Chondrocyte (in vitro differentiated cells): ENCODE measurements around the gene PRPF40A. TPM values are rescaled to one million over a fixed set of nuclear protein-coding genes. Genes with fewer than 3 reads are reported as not detected.
A peak's percentile ranks its signal among the peaks of the same experiment; 100 is the strongest.

Experiments used
- DNase-seq: peaks from one replicate; pipeline ENCODE4 v3.0.0; 2021; ENCODE audit warnings: mixed read lengths, low spot score
- H3K27ac Mint-ChIP-seq: one replicate; pipeline ENCODE4 v1.8.0; 2021; ENCODE audit warnings: mild to moderate bottlenecking, moderate library complexity, mixed read lengths; ENCODE audit not compliant: unreplicated experiment
- H3K27me3 Mint-ChIP-seq: 2 replicates; pipeline ENCODE4 v1.8.0; 2021; ENCODE audit warnings: low read depth, mixed read lengths
- H3K36me3 Mint-ChIP-seq: 2 replicates; pipeline ENCODE4 v1.8.0; 2021; ENCODE audit warnings: low read depth, mixed read lengths
- H3K4me1 Mint-ChIP-seq: 2 replicates; pipeline ENCODE4 v1.8.0; 2021; ENCODE audit warnings: low read depth, mild to moderate bottlenecking, mixed read lengths
- H3K4me3 Mint-ChIP-seq: one replicate; pipeline ENCODE4 v1.8.0; 2021; ENCODE audit warnings: mild to moderate bottlenecking, moderate library complexity, mixed read lengths; ENCODE audit not compliant: unreplicated experiment
- H3K9me3 Mint-ChIP-seq: 2 replicates; pipeline ENCODE4 v1.8.0; 2021; ENCODE audit warnings: low read depth, mixed read lengths
- total RNA-seq: library from RNA; stranded (reverse); gene quantifications from 3 replicates; pipeline ENCODE4 v1.2.1, GENCODE V29; 2021
- TF ChIP-seq, protein P1 (sequence below): fragments of 200-600 bp; sonication (generic); IDR thresholded peaks from 2 replicates; pipeline ENCODE4 v1.5.0; 2021; ENCODE audit warnings: antibody characterized with exemption, mild to moderate bottlenecking, moderate library complexity

PRPF40A gene
- total RNA-seq, 1 donor from 2014 or later: 67.6 TPM

DNA sequence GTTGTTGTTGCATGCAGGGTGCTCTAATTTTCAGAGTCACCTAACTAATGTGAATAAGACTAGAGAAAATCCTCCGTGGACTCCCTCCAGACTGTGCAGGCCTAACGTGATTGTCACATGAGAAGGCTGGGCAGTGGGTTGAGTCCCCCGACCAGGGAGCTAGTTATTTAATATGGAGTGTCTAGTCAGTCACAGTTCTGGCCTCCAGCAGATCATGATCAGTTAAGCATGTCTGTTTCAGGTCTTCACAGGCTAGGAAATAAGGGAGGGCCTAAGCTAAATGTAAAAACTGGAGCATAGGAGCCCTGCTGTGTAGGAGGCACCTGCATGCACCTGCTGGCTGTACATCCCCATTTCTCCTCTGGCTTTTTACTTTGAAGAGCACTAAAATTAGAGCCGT is 86.8 kb downstream of the PRPF40A start:
- no peak overlapping the region for H3K27ac Mint-ChIP-seq
- H3K27me3 Mint-ChIP-seq: no peaks in the 10 kb centered on the region
- H3K4me3 Mint-ChIP-seq: no peak overlapping the region
- peaks cover 7% of the 10 kb centered on the region for H3K4me1 Mint-ChIP-seq
- DNase-seq: no peak
- peaks cover 10% of the 10 kb centered on the region for H3K36me3 Mint-ChIP-seq
- no peaks in the 10 kb centered on the region for H3K9me3 Mint-ChIP-seq
- TF ChIP-seq, protein P1, sequence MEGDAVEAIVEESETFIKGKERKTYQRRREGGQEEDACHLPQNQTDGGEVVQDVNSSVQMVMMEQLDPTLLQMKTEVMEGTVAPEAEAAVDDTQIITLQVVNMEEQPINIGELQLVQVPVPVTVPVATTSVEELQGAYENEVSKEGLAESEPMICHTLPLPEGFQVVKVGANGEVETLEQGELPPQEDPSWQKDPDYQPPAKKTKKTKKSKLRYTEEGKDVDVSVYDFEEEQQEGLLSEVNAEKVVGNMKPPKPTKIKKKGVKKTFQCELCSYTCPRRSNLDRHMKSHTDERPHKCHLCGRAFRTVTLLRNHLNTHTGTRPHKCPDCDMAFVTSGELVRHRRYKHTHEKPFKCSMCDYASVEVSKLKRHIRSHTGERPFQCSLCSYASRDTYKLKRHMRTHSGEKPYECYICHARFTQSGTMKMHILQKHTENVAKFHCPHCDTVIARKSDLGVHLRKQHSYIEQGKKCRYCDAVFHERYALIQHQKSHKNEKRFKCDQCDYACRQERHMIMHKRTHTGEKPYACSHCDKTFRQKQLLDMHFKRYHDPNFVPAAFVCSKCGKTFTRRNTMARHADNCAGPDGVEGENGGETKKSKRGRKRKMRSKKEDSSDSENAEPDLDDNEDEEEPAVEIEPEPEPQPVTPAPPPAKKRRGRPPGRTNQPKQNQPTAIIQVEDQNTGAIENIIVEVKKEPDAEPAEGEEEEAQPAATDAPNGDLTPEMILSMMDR: no peak

DNA sequence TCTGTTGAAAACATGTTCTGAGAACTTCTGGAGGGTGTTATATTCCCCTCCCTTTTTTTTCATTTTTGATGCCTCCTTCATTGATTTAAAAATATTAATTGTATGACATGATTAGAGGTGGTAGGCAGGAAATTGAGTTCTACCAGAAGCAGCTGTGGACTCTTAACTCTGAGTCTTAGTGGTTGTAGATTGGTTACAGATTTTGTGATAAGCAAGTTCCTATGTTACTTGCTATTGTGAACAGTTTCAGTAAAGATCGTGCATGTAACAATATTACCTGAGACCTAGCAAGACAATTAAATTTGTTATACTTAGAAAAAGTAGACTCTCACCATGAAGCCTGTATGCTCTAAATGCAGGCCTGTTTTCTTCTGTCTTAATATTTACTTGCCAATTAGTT is 88.1 kb downstream of the PRPF40A start:
- TF ChIP-seq, protein P1: no peak
- H3K4me1 Mint-ChIP-seq: peaks cover 7% of the 10 kb centered on the region
- DNase-seq: no peak
- H3K36me3 Mint-ChIP-seq: peaks cover 10% of the 10 kb centered on the region
- H3K27me3 Mint-ChIP-seq: no peaks in the 10 kb centered on the region
- H3K9me3 Mint-ChIP-seq: no peaks in the 10 kb centered on the region
- no peak overlapping the region for H3K27ac Mint-ChIP-seq
- H3K4me3 Mint-ChIP-seq: no peak overlapping the region

DNA sequence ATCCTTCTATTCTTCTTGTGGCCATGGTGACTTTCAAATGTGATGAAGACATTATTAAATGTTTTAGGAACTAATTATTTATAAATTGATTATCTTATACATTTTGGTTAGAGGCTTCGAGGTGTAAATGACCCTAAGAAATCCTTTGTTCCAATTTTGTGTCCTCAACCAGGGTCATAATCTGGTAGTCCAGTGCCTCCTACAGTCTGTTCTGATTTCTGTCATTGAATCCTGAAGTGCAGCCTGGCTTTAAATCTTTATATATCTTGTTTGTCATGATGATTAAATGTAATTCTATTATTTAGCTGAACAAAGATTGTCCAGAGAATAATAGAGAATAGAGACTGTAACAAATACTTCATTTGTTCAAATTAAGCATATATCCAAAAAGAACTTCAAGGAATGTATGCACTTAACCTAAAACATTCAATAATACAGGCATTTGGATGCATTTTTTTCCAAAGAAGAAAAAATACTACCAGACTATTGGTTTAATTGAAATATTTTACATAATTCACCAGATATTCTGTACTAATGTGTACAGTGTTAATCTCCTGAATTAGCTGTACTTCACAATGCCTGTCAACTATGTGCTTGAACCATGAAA is 89.8 kb downstream of the PRPF40A start:
- TF ChIP-seq, protein P1: peak; percentile 98
- H3K27me3 Mint-ChIP-seq: no peaks in the 10 kb centered on the region
- no peak for DNase-seq
- H3K27ac Mint-ChIP-seq: no peak overlapping the region
- H3K4me3 Mint-ChIP-seq: no peak overlapping the region
- H3K36me3 Mint-ChIP-seq: peaks cover 10% of the 10 kb centered on the region
- peaks cover 7% of the 10 kb centered on the region for H3K4me1 Mint-ChIP-seq
- no peaks in the 10 kb centered on the region for H3K9me3 Mint-ChIP-seq

DNA sequence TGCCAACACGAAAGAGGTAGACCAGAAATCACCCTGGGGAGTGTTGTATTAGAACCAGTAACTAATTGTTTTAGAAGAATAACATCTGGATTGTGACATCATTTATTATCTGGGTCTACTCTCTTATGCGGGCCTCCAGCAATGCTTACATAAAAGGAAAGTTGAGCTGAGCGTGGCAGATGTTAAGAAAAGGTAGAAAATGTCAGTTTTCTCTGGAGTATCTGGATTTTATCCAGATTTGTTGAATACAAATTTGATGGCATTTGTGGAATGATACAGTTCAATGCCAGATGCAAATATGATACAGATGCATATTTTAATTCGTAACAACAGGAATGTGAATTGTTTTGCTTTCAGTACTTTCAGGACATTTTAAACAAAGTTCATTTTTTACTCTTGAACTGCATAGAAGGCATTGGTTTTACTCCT is 90.3 kb downstream of the PRPF40A start:
- Mint-ChIP-seq H3K4me3 (no peak overlapping the region), H3K36me3 (peaks cover 5% of the 10 kb centered on the region), H3K27ac (no peak overlapping the region), H3K27me3 (no peaks in the 10 kb centered on the region), H3K4me1 (peaks cover 7% of the 10 kb centered on the region), H3K9me3 (no peaks in the 10 kb centered on the region)
- no peak for DNase-seq
- TF ChIP-seq, protein P1: no peak

DNA sequence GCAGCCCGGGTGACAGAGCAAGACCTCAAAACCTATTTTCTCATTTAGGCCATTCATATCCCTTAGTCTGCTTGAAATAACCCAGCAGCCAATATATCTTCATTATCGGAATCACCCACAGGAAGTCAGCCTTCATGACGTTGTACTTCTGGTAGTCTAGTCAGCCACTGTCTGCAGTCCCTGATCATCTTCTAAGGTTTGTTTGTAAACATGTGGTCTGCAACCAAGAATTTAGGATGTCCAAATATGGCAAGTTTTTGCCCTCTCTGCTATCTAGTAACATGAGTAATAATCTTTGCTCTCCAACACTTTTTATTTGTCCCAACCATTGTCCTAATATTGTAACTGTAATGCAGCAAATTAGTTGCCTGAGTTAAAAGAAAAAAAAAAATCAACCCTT is 92.5 kb downstream of the PRPF40A start:
- Mint-ChIP-seq H3K4me3 (no peak overlapping the region), H3K36me3 (peaks cover 22% of the 10 kb centered on the region), H3K9me3 (no peaks in the 10 kb centered on the region), H3K27ac (no peak overlapping the region), H3K4me1 (peaks cover 7% of the 10 kb centered on the region), H3K27me3 (no peaks in the 10 kb centered on the region)
- DNase-seq: no peak
- TF ChIP-seq, protein P1: no peak
